ENCODE measurements around the gene ZBTB33. TPM values are rescaled to one million over a fixed set of nuclear protein-coding genes. Genes with fewer than 3 reads are reported as not detected.

Gene ZBTB33
- total RNA-seq, 2 experiments from 2014 or later: 11.6 to 12.4 TPM

GRCh38 chrX:120213438-120214265 is 37.0 kb upstream of the ZBTB33 start:
- Mint-ChIP-seq H3K36me3 (ENCODE audit: low read depth) (no peaks in the 10 kb centered on the region), H3K27me3 (no peaks in the 10 kb centered on the region), H3K27ac (no peak overlapping the region), H3K9me3 (no peaks in the 10 kb centered on the region), H3K4me3 (no peak overlapping the region), H3K4me1 (ENCODE audit: low read depth) (peaks cover 10% of the 10 kb centered on the region)
- CTCF ChIA-PET: interaction anchor here (0.7 to 2.2 kb wide), 15 partner anchors 9 to 252 kb away, joined by 3 to 35 read pairs (median 3); no protein-coding TSS in a partner anchor
- peak; percentile 57 for TF ChIP-seq CTCF (IDR thresholded peaks at IDR 0.05)
- intact Hi-C loops (cut with micrococcal nuclease): no loop called here
- DNase-seq (peak; percentile 73), ATAC-seq (peak; percentile 83)
- POLR2A ChIA-PET: no interaction called here

- Mint-ChIP-seq H3K27me3 (no peaks in the 10 kb centered on the region), H3K4me1 (ENCODE audit: low read depth) (peaks cover 2% of the 10 kb centered on the region), H3K4me3 (no peak overlapping the region), H3K27ac (no peak overlapping the region), H3K36me3 (ENCODE audit: low read depth) (no peaks in the 10 kb centered on the region), H3K9me3 (no peaks in the 10 kb centered on the region)
- DNase-seq (no peak), ATAC-seq (no peak)
- CTCF ChIA-PET: interaction anchor here (1.5 kb wide), 1 partner anchor 9 kb away, joined by 6 read pairs; no protein-coding TSS in a partner anchor
- no peak for TF ChIP-seq CTCF (IDR thresholded peaks at IDR 0.05)
- intact Hi-C loops (cut with micrococcal nuclease): no loop called here
- POLR2A ChIA-PET: no interaction called here
Observed at GRCh38 chrX:120223374-120223773, 27.2 kb upstream of the ZBTB33 start.

GRCh38 chrX:120224388-120224787 is 26.2 kb upstream of the ZBTB33 start:
- ATAC-seq (no peak), DNase-seq (no peak)
- peaks cover 6% of the 10 kb centered on the region for H3K4me1 Mint-ChIP-seq (ENCODE audit: low read depth)
- no peak overlapping the region for H3K27ac Mint-ChIP-seq
- no peaks in the 10 kb centered on the region for H3K36me3 Mint-ChIP-seq (ENCODE audit: low read depth)
- no peaks in the 10 kb centered on the region for H3K9me3 Mint-ChIP-seq
- TF ChIP-seq CTCF (IDR thresholded peaks at IDR 0.05): no peak
- CTCF ChIA-PET: no interaction called here
- no peak overlapping the region for H3K4me3 Mint-ChIP-seq
- no peaks in the 10 kb centered on the region for H3K27me3 Mint-ChIP-seq
- POLR2A ChIA-PET: no interaction called here
- intact Hi-C loops (cut with micrococcal nuclease): no loop called here

GRCh38 chrX:120228187-120228908 is 22.3 kb upstream of the ZBTB33 start:
- TF ChIP-seq CTCF (IDR thresholded peaks at IDR 0.05): no peak
- intact Hi-C loops (cut with micrococcal nuclease): no loop called here
- H3K36me3 Mint-ChIP-seq (ENCODE audit: low read depth): no peaks in the 10 kb centered on the region
- no peak overlapping the region for H3K4me3 Mint-ChIP-seq
- CTCF ChIA-PET: interaction anchor here (4.7 kb wide), 1 partner anchor 15 kb away, joined by 35 read pairs; no protein-coding TSS in a partner anchor
- DNase-seq: no peak
- H3K27me3 Mint-ChIP-seq: no peaks in the 10 kb centered on the region
- peaks cover 11% of the 10 kb centered on the region for H3K4me1 Mint-ChIP-seq (ENCODE audit: low read depth)
- POLR2A ChIA-PET: no interaction called here
- no peak for ATAC-seq
- no peak overlapping the region for H3K27ac Mint-ChIP-seq
- no peaks in the 10 kb centered on the region for H3K9me3 Mint-ChIP-seq

- POLR2A ChIA-PET: no interaction called here
Observed at GRCh38 chrX:120235284-120235683, 15.3 kb upstream of the ZBTB33 start.

More at GRCh38 chrX:120235284-120235683, 15.3 kb upstream of the ZBTB33 start:
- DNase-seq: no peak
- Mint-ChIP-seq H3K27me3 (no peaks in the 10 kb centered on the region), H3K27ac (no peak overlapping the region), H3K4me3 (no peak overlapping the region), H3K36me3 (ENCODE audit: low read depth) (no peaks in the 10 kb centered on the region), H3K9me3 (no peaks in the 10 kb centered on the region), H3K4me1 (ENCODE audit: low read depth) (no peaks in the 10 kb centered on the region)
- no peak for ATAC-seq
- CTCF ChIA-PET: no interaction called here
- no peak for TF ChIP-seq CTCF (IDR thresholded peaks at IDR 0.05)
- intact Hi-C loops (cut with micrococcal nuclease): no loop called here
